ENCODE data around the gene CARD8.

GRCh38 chr19:48249502-48250014 is 6.2 kb downstream of the CARD8 start:
- no peak for TF ChIP-seq CTCF (conservative IDR thresholded peaks at IDR 0.05)
- TF ChIP-seq EZH2 (IDR thresholded peaks at IDR 0.05; ENCODE audit: low read depth): no peak

Measured in PC-9 (cell line).